SKM-1 treated with dmso at 0.1 percent for 144 hours (cell line): Measurements from ENCODE around the gene FRMD5.

Experiments
- DNase-seq: peaks from one replicate; lab custom pipeline; 2025; ENCODE audit not compliant: unreplicated experiment; lab: John Stamatoyannopoulos, UW

The FRMD5 gene

DNA sequence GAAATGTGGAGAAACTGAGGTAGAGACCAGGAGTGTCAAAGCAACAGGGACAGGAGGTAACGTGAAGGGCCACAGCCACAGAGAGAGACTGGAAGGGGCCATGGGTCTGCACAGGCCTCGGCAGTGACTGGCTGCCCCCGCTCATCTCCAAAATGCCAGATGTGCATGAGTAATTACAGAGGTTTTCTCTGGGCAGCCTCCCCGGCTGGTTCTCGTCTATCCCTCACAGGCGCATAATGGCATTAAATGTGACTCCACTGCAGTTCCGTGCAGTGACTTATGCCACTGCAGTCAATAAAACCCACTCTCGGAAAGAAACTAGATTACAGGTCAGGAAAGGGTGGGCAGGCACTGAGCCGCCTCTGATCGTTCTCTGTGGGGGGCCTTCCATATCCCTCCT is 293.6 kb downstream of the FRMD5 start:
- DNase-seq, result no peak

DNA sequence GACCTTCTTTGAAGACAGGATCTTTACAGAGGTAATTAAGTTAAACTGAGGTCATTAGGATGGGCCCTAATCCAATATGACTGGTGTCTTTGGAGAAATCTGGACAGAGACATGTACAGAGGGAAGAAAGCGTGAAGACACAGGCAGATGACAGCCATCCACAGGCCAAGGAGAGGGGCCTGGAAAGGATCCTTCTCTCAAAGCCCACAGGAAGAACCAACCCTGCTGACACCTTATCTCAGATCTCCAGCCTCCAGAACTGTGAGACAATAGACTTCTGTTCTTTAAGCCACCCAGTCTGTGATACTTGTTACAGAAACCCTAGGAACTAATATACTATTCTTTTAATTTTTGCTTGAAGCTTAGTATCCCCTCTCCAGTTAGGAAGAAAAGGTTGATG is 294.1 kb downstream of the FRMD5 start:
- no peak for DNase-seq

DNA sequence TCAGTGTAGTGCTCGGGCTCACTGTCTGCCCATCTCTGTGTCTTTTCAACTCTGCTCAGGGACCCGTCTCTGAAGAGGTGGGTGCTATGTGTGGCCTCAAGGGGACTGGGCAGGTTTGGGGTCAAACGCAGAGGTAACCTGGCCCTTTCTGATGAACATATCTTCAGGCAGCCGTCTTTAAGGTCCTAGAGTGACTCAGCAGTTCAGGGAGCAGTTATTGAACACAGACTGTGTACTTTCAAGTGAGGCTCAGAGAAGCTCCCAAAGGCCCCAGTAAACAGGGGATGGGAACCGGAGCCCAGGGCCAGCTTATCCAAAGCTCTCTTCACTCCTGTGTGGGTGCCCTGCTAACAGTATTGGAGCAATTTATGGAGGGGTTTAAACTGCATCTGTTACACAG is 295.1 kb downstream of the FRMD5 start:
- no peak for DNase-seq

DNA sequence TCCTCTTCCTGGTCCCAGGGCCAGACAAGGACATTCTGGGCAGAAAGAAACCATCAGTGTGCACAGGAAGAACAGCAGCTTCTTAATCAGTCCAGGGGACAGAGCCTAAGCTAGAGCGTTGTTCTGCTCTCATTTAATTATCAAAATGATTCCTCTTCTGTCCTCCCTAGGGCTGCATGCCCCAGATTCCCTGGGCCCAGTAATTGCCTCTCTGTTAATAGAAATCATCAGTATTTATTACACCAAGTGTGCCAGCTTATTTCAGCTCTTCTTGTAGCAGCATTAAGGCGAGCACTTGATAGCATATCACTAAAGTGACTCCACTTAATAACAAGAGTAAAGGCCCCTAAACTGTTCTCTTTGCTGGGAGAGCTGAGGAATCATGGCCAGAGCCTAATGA is 296.2 kb downstream of the FRMD5 start:
- DNase-seq, result no peak

DNA sequence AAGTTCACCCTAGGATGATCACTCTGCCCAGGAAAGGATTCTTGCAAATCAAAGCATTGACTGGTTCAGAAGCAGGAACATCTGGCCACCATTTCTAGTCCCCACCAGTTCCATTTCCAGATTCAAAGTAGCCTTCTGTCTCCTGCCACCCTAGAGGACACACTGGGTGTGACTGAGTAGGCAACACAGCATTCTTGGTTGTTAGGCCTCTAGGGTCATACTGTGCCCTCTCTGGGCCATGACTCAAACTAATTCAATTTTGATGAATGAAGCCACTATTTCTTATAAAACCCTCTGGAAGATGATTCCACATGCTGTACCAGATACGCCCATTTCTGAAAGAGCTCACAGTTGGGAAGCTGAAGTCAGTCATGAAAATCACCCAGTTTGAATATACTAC is 298.5 kb downstream of the FRMD5 start:
- DNase-seq, result no peak

DNA sequence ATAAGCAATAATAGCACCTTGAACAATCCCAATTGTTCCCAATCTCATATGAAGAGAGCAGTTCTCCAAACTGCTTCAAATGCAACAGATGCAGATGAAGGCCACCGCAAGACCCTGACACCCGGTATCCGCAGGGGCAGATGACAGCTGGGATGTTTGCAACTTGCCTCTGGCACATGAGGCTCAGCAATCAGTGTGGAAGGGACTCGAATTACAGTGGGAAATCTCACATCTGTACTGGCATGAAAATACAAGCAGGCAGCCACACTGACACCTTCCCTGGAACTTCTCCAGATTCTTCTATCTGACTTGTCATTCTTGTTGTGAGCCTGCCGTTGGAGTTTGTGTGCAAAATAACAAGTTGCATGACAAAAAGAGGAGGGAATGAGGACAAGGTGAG is 299.5 kb downstream of the FRMD5 start:
- DNase-seq, result no peak

DNA sequence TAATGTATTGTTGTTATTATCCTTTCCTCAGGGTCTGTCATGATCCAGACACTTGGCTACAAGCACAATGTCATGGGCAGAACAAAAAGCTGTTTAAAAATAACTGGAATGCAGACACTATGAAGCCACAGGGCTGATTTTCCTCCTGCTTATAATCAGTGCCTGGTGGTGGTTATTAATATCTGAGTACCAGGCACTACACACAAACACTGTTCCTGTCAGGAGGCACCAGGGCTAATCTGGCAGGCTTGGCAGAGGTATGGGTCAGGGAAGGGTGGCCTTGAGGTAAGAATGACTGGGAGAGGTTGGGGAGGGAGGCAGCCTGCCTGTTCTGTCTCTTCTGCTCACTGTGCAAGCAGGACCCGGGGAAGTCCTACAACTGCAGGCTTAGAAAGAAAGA is 301.1 kb downstream of the FRMD5 start:
- no peak for DNase-seq

DNA sequence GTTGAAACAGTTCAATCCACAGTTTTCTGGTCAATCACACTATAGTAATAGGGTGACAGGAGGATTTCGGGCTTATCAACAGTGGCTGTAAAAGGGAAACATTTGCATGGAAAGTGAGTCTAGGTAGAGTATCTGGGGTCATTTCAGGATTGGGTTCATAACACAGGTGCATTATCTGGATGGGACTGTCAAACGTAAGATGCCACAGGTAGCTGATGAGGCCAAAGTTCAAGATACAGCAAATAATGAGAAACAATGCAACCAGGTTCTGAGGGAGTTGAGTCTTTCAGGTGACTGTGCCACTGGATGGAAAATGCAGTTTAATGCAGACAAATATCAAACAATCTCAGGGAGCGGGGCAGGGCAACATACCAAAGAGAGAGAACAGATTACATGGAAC is 306.0 kb downstream of the FRMD5 start:
- no peak for DNase-seq

DNA sequence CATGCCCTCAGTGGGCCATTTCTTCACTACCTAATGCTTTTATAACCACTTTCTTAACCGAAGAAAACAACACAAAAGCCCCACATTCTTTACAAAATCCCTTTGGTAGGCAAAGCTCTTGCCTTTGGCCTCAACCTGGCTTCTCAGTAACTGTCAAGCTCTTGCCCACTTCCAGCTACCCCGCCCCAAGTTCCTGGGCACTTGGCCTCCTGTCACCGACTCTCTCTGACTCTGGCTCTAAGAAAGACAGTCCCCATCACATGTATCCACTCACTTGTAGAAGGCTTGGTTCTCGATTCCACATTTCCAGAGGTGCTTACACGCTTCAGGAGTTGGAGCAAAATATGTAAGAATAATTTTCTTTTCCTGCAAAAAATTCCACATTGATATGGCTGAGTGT is 307.2 kb downstream of the FRMD5 start:
- no peak for DNase-seq

DNA sequence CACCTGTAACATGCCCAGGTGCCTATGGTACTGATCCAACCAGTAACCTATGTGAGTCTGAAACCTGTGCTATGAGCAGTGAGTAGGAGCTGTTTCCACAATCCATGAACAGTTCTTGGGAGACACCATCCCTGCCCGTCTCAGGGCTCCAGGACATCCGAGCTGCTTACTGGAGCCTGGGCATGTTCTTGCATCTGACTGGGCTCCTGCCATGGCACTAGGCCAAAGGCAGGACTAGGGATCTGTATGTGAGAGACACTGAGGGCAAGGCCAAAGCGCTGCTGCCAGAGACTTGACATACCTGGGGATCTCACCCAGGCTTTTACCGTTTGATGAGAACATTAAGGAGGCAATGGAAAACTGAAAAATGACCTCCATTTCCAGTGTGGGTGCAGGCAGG is 308.5 kb downstream of the FRMD5 start:
- no peak for DNase-seq

DNA sequence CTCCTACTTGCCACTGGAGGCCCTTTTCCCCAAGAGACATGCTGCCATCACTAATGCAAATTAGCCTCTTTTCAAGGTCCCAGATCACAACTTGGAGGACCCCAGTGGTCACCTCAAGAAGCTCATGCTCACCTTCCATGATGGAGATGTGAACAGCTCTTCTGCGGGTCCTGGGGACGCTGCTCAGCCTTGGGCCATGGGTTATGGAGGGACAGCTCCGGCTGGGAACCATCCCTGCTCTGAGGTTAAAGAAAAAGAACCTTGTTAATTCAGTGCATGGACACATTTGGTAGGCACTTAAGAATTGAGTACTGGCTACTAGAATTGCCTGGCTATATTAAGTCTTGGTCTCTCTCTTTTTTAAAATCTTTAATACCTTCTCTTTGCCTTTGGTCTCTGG is 311.5 kb downstream of the FRMD5 start:
- no peak for DNase-seq

DNA sequence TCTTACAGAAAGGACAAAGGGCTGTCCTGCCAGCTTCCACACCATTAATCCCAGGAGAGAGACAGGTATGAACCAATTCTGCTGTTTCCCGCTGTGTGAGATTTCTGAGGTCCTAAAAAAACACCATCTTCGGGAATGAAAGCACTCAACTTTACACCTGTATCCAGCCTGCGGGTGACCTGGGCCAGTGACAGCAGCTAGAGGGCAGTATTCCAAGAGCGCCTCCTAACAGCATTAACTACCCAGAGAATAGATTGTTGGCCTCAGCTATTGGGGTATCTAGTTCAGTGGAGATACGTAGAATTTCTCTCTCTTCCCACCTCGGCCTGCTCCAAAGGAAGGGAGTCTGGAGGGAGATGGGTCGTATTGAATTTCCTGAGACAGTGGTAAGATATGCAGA is 313.1 kb downstream of the FRMD5 start:
- DNase-seq, result no peak

DNA sequence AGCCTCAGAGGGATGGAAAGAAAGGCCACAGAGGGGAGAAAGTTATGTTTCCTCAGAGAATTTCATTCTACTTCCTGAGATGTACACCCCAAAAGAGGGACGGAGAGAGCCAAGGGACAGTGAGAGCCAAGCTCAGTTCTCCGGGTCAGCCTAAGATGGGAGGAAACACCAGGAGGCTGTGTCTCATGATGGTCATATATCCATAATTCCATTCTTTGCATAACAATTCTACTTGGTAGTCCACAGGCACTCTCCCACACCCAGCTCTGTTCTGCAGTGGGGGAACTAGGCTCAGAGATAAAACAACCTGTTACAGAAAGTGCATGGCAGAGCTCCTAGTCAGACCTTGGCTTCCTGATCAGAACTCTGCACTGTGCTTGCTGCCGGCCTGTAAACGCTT is 313.8 kb downstream of the FRMD5 start:
- no peak for DNase-seq

DNA sequence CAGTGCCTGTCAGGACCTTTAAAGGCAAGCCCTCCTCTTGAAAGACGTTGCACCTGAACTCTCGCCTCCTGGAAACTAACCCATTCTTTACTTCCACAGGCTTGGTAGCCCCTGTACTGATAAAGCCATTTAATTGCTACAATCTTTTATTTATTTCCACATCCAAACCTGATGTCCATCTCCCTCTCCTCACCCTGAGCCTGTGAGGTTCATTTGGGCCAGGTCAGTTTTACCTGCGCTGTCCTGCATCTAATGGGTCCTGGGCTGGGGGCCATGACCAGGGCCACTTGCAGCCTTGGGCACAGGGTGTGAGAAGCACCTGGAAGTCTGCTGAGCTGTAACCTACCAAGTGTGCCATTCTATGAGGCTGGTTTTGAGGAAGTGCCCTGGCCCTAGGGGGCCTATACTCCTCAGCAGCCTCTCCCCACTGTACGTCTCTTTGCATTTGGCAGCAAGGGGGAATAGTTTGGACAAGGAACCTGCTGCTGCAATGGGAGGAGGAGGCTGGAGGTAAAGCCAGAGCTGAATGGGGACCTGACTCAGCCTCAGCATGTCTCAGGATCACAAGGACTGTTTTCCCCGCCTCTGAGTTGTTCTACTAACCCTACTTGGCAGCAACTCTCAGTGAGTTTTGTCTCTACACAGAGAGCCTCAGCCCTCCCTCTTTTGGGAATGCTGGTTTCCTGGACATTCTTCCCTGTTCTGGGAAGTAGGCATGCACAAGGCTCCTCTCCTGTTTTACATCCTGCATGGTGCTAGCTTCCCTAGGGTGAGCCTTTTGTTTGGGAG is 314.5 kb downstream of the FRMD5 start:
- DNase-seq, result no peak

DNA sequence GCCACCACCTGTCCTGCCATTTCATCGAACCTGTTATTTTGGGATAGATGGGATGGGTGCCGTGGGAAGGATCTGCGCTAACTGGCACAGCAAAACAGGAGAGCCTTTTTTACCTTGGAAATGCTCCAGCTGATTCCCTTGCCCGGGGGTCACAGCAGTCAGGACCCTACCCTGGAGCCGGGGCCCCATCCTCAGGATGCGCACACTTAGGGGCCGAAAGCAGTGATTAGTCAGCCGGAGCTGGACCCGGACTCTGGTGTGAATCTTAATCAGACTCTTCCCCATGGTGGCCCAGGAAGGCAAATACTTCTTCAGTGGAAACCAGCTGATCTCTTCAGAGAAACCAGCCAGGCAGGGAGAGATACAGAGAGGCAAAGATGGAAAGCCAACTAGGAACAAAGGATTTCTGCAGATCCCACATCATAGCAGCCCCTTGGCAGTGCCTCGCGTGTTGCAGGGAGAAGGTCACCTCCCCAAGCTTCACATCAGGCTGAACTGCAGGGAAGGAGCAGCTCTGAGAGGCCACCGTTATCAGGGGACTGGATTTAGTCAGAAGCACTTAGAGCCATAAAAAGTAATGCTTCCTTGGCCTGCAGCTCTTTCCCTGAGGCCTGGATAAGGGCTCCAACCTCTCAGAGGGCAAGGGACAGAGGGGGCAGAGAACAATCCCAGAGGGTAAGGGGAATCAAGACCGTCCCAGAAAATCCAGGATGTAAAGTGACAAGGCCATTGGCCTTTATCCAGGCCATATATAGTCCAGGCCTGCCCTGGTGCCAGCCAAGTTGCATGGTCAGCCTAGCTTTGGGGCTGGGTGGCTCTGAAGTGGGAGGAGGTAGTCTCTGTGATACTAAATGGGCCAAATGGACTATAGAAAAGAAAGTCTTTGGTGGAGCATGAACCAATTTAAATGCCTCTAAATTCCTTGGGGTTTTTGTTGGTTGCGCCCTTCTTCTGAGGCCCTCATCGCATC is 315.4 kb downstream of the FRMD5 start:
- no peak for DNase-seq

DNA sequence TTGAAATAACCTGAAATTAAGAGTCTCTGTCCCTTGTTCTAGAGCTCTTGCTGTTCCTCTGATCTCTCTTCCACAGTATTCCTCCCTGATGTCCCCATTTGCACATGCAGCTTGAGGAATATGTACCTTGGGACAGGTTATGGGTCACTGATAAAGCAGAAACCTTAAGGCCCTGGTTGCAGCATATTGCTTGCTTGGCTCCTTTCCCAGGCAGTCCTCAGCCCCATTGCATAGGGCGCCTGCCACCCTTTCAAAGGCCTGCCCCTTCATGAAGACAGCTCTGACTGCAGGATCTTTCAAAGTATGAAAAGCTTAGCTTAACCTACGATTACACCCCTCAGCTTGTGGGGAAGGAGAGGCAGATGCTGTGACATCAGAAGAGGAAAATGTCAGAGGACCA is 316.6 kb downstream of the FRMD5 start:
- no peak for DNase-seq

DNA sequence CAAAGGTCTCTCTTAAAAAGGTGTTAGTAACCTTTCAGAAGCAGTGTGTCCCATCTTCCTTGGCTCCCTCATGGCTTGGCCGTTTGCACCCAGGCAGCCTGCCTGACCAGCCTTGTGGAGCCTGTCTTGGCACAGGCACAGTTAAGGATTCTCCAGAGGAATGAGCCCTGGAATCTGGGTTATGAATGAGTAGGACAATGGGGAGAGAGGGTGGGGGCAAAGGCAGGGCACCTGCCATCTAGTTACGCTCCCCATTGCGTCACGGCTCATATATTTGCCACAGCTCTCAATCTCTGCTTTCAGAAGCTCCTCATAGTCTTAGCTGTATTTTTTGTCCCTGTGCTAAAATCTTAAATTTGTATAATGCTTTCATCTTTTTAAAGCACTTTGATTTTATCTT is 317.7 kb downstream of the FRMD5 start:
- no peak for DNase-seq

DNA sequence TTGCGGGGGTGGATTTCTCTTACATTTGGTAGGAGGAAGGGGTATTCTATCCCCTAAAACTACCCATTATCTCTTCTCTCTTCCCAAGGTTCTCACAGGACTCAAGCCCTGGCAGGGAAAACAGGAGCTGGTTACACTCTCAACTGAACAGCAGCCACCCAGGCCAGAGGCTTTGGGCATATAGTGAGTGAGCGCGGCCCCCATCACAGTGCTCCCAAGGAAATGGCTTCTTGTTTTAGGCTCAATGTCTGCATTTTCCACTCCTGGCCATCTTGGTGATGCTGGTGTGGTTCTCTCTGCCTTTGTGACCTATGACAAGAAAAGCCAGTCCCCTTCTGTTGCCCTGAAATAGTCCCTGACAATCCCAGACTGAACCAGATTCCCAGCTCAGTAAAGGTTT is 318.2 kb downstream of the FRMD5 start:
- DNase-seq, result no peak

DNA sequence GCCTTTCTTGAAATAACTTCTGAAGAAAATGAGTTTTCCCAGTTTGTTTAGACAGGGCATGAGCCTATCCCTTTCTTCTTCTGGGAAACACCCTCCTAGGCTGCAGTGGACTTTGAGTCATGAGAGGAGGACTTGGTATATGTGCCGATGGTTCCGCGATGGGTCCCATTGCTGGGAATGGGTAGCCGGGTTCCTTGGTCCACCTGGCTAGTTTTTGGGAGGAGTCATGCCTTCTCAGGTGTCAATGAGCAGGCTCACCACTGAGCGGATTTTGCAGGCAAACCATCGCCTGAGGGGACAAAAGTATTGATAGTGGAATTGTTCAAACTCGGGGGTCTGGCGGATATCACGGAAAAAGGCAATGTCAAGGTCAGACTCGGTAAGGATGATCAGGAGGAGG is 321.4 kb downstream of the FRMD5 start:
- DNase-seq, result no peak

DNA sequence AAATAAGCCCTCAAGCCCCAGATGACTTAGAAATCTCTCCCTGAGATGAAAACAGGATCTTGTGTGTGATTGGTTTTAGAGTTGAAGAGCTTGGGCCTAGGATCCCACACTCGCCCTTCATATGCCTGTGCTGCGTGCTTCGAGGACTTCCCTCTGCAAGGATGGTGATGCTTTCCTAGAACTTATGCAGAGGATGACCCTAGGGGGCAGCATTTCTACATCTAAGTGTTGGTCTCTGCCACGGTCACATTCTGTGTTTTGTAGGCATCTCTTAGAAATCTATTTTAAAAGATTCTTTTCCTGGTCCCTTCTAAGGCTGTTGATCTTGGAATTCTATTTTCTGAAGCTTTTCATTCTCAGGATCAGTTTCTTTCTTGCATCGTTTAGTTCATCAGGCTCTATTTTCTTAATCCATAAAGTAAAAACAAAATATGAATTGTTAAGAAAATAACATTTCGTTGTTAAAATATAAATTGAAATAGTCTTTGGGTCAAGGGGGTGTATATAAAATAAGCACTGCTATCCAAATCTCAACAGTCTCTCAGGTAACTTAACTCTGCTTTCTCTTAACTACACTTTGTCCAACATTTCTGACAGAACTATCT is 322.6 kb downstream of the FRMD5 start:
- peak; percentile 31 for DNase-seq

DNA sequence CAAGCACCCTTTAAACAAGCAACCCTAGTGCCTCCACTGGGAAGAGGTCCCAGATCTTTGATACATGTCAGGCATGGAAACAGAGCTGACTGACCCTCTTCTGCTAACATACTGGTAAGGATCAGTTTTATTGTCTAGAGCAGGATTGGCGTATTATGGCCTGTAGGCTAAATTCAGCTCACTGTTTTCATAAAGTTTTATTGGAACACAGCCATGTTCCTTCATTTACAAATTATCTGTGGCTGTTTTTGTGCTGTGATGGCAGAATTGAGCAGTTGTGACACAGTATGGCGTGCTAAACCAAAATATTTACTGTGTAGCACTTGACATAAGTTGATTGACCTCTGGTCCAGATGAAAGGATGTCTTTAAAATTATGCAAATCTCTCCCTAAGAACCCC is 323.2 kb downstream of the FRMD5 start:
- no peak for DNase-seq

DNA sequence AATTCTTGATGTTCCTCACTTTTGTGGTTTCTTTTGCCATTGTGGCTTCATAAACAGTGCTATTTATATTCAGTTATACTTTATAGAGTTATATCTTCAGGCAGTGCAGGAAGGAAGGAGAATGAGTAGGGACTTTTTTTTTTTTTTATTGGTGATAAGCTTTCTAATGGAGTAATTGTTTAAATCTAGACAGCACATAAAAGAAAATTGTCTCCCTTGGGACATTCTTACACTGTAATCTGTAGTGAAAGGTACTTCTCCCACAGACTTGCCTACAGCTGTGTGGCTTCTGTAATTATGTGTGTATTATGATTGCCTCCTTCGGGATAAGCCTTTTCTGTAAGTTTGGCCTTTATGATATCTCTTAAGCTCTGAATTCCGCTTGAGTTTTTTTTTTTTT is 326.7 kb downstream of the FRMD5 start:
- no peak for DNase-seq
